Adipocyte (in vitro differentiated cells): ENCODE data around the gene KIF3A.
"Not testable (repeated sequence)": the region's sequence is repeated elsewhere in the genome, so short reads cannot be mapped to it uniquely, and the experiment has no call there.

ENCODE experiments used
- DNase-seq: peaks from one replicate; pipeline ENCODE4 v3.0.0-alpha.2; 2015; ENCODE audit warnings: low read depth
- H3K27me3 ChIP-seq: replicated peaks from 2 replicates; pipeline ENCODE4 v1.7.0; 2013; ENCODE audit warnings: mild to moderate bottlenecking, low read length, moderate library complexity; ENCODE audit not compliant: control insufficient read depth, insufficient read depth
- H3K36me3 ChIP-seq: 2 replicates; pipeline ENCODE4 v1.7.0; 2013; ENCODE audit warnings: low read length, mild to moderate bottlenecking, moderate library complexity; ENCODE audit not compliant: control insufficient read depth, insufficient read depth, severe bottlenecking
- H3K4me1 ChIP-seq: 2 replicates; pipeline ENCODE4 v1.7.0; 2013; ENCODE audit warnings: mild to moderate bottlenecking, low read length, moderate library complexity; ENCODE audit not compliant: control insufficient read depth, insufficient read depth
- H3K4me3 ChIP-seq: 2 replicates; pipeline ENCODE4 v1.7.0; 2013; ENCODE audit warnings: mild to moderate bottlenecking, low read length, moderate library complexity
- H3K9ac ChIP-seq: 2 replicates; pipeline ENCODE4 v1.7.0; 2013; ENCODE audit warnings: mild to moderate bottlenecking, low read length, moderate library complexity
- H3K9me3 ChIP-seq: 2 replicates; pipeline ENCODE4 v1.7.0; 2013; ENCODE audit warnings: mild to moderate bottlenecking, low read length, moderate library complexity; ENCODE audit not compliant: control insufficient read depth

Gene KIF3A

GRCh38 chr5:132691755-132692631 lies 45.4 kb downstream of the KIF3A start:
- not testable (repeated sequence) for H3K36me3 ChIP-seq, H3K27me3 ChIP-seq, H3K9me3 ChIP-seq, H3K9ac ChIP-seq, H3K4me3 ChIP-seq, DNase-seq
- H3K4me1 ChIP-seq = peaks cover 11% of the 10 kb centered on the region

GRCh38 chr5:132690156-132690555 lies 47.2 kb downstream of the KIF3A start:
- H3K4me3 ChIP-seq = no peak overlapping the region
- DNase-seq = no peak
- no peaks in the 10 kb centered on the region for H3K9me3 ChIP-seq
- H3K27me3 ChIP-seq = no peaks in the 10 kb centered on the region
- no peak overlapping the region for H3K9ac ChIP-seq
- no peaks in the 10 kb centered on the region for H3K36me3 ChIP-seq
- peaks cover 11% of the 10 kb centered on the region for H3K4me1 ChIP-seq

- Histone ChIP-seq H3K4me3 (no peak overlapping the region), H3K36me3 (no peaks in the 10 kb centered on the region), H3K4me1 (peaks cover 11% of the 10 kb centered on the region), H3K9ac (no peak overlapping the region), H3K27me3 (no peaks in the 10 kb centered on the region), H3K9me3 (no peaks in the 10 kb centered on the region)
- no peak for DNase-seq
Observed at GRCh38 chr5:132689513-132689912, 47.8 kb downstream of the KIF3A start.

- H3K36me3 ChIP-seq = no peaks in the 10 kb centered on the region
- H3K4me1 ChIP-seq = peaks cover 11% of the 10 kb centered on the region
- H3K4me3 ChIP-seq = no peak overlapping the region
- H3K27me3 ChIP-seq = no peaks in the 10 kb centered on the region
- no peaks in the 10 kb centered on the region for H3K9me3 ChIP-seq
- H3K9ac ChIP-seq = no peak overlapping the region
- DNase-seq = peak; percentile 55
Observed at GRCh38 chr5:132688536-132689339, 48.6 kb downstream of the KIF3A start.

- H3K36me3 ChIP-seq = no peaks in the 10 kb centered on the region
- peaks cover 11% of the 10 kb centered on the region for H3K4me1 ChIP-seq
- H3K4me3 ChIP-seq = no peak overlapping the region
- H3K9me3 ChIP-seq = no peaks in the 10 kb centered on the region
- no peak for DNase-seq
- no peak overlapping the region for H3K9ac ChIP-seq
- H3K27me3 ChIP-seq = no peaks in the 10 kb centered on the region
Observed at GRCh38 chr5:132687995-132688394, 49.4 kb downstream of the KIF3A start.

GRCh38 chr5:132686193-132686592 lies 51.2 kb downstream of the KIF3A start:
- DNase-seq = no peak
- no peaks in the 10 kb centered on the region for H3K27me3 ChIP-seq
- no peaks in the 10 kb centered on the region for H3K36me3 ChIP-seq
- peaks cover 11% of the 10 kb centered on the region for H3K4me1 ChIP-seq
- no peak overlapping the region for H3K9ac ChIP-seq
- no peak overlapping the region for H3K4me3 ChIP-seq
- H3K9me3 ChIP-seq = no peaks in the 10 kb centered on the region

GRCh38 chr5:132684922-132685720 lies 52.2 kb downstream of the KIF3A start:
- no peak overlapping the region for H3K4me3 ChIP-seq
- peaks cover 11% of the 10 kb centered on the region for H3K4me1 ChIP-seq
- no peaks in the 10 kb centered on the region for H3K36me3 ChIP-seq
- no peaks in the 10 kb centered on the region for H3K27me3 ChIP-seq
- H3K9ac ChIP-seq = no peak overlapping the region
- DNase-seq = no peak
- H3K9me3 ChIP-seq = no peaks in the 10 kb centered on the region

GRCh38 chr5:132684491-132684890 lies 52.9 kb downstream of the KIF3A start:
- no peak for DNase-seq
- Histone ChIP-seq H3K4me3 (no peak overlapping the region), H3K9me3 (no peaks in the 10 kb centered on the region)

GRCh38 chr5:132681983-132682382 lies 55.4 kb downstream of the KIF3A start:
- Histone ChIP-seq H3K4me3 (no peak overlapping the region), H3K4me1 (peaks cover 8% of the 10 kb centered on the region), H3K27me3 (peaks cover 5% of the 10 kb centered on the region), H3K36me3 (no peaks in the 10 kb centered on the region), H3K9ac (no peak overlapping the region), H3K9me3 (no peaks in the 10 kb centered on the region)
- DNase-seq = no peak

More at GRCh38 chr5:132684491-132684890, 52.9 kb downstream of the KIF3A start:
- peaks cover 11% of the 10 kb centered on the region for H3K4me1 ChIP-seq
- no peaks in the 10 kb centered on the region for H3K27me3 ChIP-seq
- H3K9ac ChIP-seq = no peak overlapping the region
- no peaks in the 10 kb centered on the region for H3K36me3 ChIP-seq

- no peaks in the 10 kb centered on the region for H3K36me3 ChIP-seq
- no peak overlapping the region for H3K9ac ChIP-seq
- no peaks in the 10 kb centered on the region for H3K9me3 ChIP-seq
- no peak for DNase-seq
- peaks cover 13% of the 10 kb centered on the region for H3K4me1 ChIP-seq
- peaks cover 5% of the 10 kb centered on the region for H3K27me3 ChIP-seq
- no peak overlapping the region for H3K4me3 ChIP-seq
Observed at GRCh38 chr5:132681476-132681831, 55.9 kb downstream of the KIF3A start.
